Stimulated activated CD8-positive, alpha-beta memory T cell treated with anti-CD3 and anti-CD28 coated beads, Interleukin-15, amount 100 ng/mL, for 4 hours (primary cell): ENCODE results near the gene SLC16A8.
"Not testable (repeated sequence)": the region's sequence is repeated elsewhere in the genome, so short reads cannot be mapped to it uniquely, and the experiment has no call there.

Source experiments
- DNase-seq, 2 donors: peaks; one replicate each; pipeline ENCODE4 v3.0.0-alpha.2; 2020; ENCODE audit warnings: low read depth in 2 of 2

The SLC16A8 gene

DNA sequence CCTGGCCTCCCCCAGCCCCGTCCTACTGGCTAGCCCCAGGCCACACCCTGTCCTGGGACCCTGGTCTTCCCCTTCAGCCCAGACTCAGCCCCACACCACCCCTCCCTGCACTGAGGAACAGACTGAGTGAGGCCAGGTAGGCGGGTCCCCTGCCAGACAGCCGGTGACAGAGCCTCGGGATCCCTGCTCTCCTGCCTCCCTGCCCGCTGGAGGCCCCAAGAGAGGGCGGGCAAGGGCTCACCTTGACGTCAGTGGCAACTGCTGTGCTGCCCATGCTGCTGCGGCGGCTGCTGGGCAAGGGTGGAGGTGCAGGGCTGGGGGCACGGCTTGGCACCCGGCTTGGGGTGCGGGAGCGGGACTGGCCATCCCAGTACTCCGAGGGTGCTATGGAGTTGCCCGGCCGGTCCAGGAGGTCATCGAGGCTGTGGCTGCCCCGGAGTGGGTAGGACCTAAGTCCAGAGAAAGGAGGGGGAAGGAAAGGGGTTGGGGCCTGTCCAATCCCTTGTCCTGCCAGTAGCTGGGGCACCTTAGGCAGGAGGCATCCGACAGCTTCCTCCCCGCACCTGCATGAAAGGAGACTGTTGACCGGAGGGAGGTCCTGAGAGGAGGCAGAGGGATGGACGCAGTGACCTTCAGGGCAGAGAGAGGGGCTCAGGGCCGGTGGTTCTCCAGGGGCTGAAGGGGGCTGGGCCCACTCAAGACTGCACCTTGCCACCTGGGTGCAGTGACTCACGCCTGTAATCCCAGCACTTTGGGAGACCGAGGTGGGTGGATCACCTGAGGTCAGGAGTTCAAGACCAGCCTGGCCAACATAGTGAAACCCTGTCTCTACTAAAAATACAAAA, 2.2 kb upstream of the SLC16A8 start:
- DNase-seq = no peak

DNA sequence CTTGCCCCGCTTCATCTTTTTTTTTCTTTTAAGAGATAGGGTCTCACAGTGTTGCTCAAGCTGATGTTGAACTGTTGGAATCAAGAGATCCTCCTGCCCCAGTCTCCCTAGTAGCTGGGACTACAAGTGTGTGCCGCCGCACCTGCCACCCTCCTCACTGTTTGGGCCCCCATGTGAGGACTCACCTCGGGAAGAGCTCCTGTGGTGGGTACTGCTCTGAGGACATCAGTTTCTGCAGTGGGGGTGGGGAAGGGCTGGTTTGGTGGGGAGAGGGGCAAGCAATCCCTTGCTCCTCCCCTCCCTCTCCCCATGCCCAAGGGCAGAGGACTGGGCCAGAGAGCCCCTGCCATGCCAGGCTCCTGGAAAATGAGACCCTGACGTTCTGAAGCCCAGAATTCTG, 1.5 kb upstream of the SLC16A8 start:
- DNase-seq = no peak

GRCh38 chr22:38085056-38085455, 1.1 kb upstream of the SLC16A8 start:
- no peak for DNase-seq

DNA sequence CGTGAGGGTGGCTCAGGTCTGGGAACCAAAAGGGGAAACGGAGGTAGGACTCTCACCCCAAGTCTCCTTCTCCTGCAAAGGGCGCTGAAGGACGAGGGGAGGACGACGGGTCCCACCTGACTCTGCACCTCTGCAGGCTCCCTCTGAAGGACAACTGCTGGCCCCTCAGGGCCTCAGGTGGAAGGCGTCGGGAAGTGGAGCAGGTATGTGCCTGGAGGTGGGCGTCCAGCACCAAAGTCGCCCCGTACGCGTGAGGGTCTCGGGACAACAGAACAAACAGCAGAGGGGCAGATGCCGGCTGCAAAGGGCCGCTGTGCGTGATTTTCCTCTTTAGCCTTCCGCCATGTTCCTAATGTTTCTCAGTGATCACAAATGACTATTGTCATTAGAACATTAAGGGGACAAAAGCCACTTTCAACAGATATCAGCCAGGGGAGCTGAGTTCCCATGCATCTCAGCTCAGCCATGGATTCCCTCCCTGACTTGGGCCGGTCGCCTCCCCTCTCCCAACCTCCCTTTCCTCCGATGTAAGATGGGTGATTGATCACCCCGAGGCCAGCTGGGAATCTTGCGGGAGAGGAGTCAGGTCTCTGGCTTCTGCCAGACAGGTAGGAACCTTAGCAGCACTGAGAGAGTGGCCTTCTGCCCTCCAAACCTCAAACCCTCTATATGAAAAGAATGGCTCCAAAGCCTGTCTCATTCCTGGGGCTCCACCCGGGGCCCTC, 836 bp downstream of the SLC16A8 start:
- DNase-seq = no peak

GRCh38 chr22:38081941-38082828, 1.8 kb downstream of the SLC16A8 start:
- DNase-seq = no peak

DNA sequence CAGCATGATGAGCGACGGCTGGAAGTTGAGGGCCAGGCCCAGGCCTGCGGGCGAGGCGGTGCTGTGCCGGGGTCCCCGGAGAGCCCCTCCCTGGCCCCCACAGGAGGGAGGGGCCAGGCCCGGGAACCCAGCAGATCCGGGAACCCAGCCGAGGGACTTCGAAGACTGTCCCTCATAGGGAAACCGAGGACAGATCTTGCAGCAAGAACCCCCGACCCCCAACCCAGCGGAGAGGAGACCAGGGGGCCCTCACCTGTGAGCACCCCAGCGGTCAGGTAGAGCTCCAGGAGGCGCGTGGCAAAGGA, 2.4 kb downstream of the SLC16A8 start:
- DNase-seq = no peak

GRCh38 chr22:38080850-38081635, 2.9 kb downstream of the SLC16A8 start:
- DNase-seq = no peak

DNA sequence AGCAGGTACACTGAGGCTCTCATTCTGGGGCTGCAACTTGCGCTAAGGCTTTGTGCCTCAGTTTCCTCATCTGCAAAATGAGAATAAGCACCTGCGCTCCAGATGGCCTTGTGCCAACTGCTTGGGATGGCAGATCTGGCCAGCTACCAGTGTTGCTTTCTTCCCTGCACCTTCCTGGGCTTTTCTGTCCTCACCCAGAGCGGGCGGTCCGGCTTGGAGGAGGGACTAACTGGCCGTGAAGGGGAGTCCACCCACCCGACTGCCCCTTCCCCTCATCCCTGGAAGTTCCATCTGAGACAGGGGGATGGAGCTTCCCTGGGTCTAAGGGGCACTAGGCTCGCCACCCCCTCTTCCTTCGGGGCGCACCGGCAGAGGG, 3.5 kb downstream of the SLC16A8 start:
- no peak for DNase-seq

GRCh38 chr22:38079804-38080203, 4.2 kb downstream of the SLC16A8 start:
- no peak for DNase-seq

GRCh38 chr22:38079208-38079607, 4.8 kb downstream of the SLC16A8 start:
- DNase-seq = not testable (repeated sequence)

- no peak for DNase-seq
These were observed 5.7 kb downstream of the SLC16A8 start for GRCh38 chr22:38078046-38078840.

DNA sequence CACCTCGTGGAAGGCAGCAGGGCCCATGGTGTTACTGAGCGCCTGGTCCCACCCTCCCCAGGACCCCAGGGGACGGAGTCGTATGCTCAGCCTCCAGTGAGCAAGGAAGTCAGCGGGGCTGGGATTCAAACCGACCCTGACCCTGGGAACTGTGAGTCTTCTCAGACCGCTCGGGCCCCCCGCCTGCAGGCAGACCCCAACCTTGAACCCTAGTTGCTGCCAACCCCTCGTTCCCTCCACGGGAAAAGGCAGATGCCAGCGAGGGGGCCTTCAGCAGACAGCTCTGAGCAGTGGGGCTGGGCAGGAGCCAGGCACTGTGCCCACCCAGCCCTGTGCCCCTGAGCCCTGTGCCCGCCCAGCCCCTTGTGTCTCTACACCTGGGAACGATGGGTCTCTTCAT, 6.4 kb downstream of the SLC16A8 start:
- no peak for DNase-seq

GRCh38 chr22:38077096-38077495, 6.9 kb downstream of the SLC16A8 start:
- no peak for DNase-seq

- no peak for DNase-seq
These were observed 8.0 kb downstream of the SLC16A8 start for GRCh38 chr22:38075961-38076360.

- DNase-seq = no peak
These were observed 8.7 kb downstream of the SLC16A8 start for GRCh38 chr22:38075105-38075825.

DNA sequence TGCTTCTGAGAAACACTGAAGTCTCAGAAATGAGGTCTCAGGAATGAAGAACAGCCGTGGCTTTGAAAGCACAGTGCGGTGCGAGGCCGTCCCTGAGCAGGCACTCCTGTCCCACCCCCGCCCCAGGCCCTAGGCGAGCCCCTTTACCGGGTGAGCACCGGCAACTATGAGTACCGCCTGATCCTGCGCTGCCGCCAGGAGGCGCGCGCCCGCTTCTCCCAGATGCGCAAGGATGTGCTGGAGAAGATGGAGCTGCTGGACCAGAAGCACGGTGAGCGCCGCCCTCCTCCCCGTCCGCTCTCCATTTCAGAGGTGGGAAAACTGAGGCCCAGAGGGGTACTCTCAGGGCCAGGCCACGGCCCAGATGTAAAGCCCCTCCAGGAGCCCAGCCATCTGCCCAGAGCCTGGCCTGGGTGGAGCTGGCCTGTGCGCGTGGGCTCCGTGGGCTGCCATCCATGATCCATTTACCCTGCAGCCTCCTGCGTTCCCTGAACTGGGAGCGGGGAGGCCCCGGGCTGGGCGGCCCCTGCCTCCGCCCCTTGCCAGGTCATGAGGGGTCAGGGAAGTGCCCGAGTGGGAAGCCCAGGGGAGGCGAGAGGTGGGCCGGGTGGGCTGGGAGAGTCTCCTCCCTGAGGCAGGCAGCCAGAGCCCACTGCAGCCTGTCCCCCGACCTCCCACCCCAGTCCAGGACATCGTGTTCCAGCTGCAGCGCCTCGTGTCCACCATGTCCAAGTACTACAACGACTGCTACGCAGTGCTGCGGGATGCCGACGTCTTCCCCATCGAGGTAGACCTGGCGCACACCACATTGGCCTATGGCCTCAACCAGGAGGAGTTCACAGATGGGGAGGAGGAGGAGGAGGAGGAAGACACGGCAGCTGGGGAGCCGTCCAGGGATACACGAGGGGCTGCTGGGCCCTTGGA, 9.5 kb downstream of the SLC16A8 start:
- no peak for DNase-seq

GRCh38 chr22:38073150-38074130, 10.5 kb downstream of the SLC16A8 start:
- DNase-seq = no peak
